NCI-H1092 treated with DMSO at 0.1 percent for 48 hours (cell line): ENCODE results near the gene LRP5.

Experiments
- DNase-seq: peaks from one replicate; lab custom pipeline; 2025; lab: John Stamatoyannopoulos, UW

The LRP5 gene

DNA sequence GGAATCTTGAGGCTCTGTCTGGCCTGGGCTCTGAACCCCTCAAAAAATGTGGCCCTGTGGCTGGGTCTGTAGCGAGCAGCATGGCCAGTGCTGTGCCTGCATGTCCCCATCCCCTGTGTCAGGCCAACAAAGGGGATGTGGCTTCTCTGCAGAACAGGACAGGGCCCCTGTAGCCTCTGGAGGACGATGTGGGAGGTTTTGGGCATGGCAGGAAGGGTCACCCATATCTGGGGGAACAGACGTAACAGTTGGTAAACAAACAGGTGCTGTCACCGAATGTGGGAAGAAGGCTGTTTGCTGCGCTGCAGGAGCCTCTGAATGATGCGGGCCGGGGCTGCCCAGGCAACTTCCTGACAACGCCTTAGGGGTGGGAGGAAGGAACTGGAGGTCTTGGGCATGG lies 35.0 kb downstream of the LRP5 start:
- no peak for DNase-seq

DNA sequence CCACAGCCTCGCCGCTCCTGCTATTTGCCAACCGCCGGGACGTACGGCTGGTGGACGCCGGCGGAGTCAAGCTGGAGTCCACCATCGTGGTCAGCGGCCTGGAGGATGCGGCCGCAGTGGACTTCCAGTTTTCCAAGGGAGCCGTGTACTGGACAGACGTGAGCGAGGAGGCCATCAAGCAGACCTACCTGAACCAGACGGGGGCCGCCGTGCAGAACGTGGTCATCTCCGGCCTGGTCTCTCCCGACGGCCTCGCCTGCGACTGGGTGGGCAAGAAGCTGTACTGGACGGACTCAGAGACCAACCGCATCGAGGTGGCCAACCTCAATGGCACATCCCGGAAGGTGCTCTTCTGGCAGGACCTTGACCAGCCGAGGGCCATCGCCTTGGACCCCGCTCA lies 35.5 kb downstream of the LRP5 start:
- no peak for DNase-seq

DNA sequence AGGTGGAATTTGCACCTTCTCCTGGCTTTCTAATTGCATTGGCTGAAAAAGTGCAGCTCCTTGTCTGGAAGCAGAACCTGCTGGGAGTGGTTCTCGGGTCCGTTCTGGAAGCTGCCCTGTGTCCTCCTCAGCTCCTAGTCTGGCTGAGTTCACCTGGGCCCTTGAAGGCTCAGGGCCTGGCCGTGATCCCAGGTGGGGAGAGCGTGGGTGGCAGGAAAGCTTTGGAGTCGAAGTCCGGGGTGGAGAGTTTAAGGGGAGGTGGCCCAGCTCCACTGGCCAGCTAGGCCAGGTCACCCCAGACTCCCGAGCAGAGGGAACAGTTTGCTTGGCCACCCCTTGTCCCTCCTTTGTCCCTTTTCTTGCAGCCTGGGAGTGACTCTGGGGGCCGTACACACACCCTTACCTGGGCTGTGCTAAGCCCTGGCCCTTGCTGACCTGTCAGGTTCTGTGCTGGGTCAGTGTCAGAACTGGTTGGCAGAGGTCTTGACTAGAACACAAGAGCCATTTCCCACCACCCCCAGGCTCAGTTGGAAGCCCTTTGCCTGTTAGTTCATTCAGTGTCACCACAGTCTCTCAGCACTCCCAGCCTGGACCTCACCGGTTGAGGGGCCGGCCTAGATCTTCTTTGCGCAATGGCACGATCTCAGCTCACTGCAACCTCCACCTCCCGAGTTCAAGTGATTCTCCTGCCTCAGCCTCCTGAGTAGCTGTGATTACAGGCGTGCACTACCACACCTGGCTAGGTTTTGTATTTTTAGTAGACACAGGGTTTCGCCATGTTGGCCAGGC lies 37.3 kb downstream of the LRP5 start:
- DNase-seq, result no peak

DNA sequence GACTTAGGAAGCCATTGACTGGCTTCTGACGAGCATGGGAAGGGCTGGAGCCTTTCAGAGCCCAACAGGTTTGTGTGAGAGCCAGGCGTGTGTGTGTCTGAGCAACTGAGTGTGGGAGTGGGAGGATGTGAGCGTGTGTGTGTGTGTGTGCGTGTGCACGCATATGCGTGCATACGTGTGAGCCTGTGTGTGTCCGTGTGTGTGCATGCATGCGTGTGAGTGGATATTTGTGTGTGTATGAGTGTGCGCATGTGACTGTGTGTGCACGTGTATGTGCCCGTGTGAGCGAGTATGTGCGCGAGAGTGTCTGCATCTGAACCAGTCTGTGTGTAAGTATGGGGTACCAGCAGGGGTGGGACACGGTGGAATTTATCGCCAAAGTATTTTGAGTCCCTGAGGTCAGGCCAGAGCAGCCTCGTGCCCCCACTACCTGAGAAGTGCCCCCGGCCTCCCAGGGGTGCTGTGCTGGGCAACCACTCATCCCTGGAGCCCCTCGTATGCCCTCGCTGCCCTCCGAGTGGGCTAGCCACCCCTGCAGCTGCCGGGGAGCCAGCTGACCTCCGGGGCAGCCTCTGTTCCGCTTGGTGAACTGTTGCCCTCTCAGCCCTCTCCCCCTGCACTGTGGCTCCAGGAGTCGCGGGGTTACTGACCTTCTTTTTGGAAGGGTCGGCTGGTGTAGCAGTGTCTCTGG lies 38.5 kb downstream of the LRP5 start:
- no peak for DNase-seq

DNA sequence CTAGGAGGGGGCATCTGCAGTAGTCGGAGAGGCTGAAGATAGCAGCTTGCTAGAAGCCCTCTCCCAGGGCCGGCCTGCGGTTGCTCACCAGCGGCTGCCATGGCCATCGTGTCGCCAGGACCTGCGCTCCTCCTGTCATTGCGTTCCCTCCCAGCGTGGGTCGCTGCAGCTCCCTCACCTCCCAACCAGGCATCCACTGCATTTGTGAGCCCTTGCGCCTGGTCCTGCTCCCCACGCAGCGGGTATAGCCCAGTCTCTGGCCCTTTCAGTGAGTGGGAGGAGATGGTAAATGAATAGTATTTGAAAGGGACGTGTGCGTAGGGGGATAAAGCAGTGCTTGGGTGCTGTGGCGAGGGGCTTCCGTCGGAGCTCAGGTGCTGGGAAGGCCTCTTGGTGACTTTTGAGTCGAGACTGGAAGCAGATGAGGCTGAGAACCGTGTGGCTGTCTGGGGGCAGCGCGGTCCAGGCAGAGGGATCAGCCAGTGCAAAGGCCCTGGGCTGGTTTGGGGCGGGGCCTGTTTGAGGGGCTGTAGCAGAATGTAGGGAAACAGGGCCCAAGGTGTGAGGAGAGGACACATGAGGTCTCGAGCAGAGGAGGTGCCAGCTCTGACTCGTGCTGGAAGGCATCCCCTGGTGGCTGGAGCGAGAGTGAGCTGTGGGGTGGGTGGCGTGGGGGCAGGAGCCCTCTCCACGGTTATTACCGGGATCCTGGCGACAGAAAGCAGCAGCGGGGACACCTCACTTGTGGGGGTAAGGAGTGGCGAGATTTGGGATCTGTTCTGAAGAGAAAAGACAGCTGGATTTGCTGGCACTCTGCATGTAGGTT lies 39.3 kb downstream of the LRP5 start:
- no peak for DNase-seq

DNA sequence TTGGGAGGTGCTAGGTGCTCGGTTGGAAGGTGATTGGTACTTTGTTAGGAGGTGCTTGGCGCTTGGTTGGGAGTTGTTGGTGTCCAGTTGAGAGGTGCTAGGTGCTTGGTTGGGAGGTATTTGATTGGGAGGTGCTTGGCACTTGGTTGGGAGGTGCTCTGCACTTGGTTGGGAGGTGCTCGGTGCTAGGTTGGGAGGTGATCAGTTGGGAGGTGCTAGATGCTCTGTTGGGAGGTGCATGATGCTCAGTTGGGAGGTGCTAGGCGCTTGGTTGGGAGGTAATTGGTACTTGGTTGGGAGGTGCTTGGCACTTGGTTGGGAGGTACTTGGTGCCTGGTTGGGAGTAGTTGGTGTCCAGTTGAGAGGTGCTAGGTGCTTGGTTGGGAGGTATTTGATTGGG lies 40.2 kb downstream of the LRP5 start:
- DNase-seq, result no peak

DNA sequence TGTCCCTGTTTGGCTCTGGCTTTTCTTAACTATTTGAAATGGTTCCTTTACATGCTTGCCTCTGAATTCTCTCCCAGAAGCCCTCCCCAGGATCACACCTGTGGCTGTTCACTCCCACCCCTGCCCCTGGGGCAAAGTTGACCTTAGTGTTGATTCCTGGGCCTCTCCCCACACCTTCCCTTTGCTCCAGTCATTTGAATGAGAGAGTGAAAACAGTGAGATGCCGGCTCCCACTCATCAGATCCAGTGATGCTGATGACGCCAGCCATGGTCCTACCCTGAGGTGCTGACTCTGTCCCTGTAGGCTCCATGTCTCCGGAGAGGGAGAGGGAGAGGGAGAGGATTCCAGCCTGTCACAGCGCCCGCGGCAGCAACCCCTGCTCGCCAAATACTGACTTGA lies 40.7 kb downstream of the LRP5 start:
- DNase-seq, result no peak

DNA sequence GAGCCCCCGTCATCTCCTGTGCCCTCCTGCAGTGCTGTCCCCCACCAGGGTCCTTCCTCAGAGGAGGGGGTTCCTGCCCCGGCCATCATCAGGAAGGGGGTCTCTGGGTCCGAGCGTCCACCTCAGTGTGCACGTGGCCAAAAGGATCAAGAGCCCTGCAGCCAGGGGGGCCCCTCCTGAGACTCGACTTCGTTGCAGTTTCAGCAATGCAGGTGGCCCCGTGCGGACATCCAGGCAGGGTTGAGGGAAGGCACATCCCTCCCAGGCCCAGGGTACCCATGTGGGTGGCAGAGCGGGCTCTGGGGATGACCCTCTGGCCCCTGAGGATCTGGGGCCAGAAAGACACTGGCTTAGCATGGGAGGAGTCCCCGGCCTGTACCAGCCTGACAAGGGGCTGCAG lies 41.3 kb downstream of the LRP5 start:
- no peak for DNase-seq

DNA sequence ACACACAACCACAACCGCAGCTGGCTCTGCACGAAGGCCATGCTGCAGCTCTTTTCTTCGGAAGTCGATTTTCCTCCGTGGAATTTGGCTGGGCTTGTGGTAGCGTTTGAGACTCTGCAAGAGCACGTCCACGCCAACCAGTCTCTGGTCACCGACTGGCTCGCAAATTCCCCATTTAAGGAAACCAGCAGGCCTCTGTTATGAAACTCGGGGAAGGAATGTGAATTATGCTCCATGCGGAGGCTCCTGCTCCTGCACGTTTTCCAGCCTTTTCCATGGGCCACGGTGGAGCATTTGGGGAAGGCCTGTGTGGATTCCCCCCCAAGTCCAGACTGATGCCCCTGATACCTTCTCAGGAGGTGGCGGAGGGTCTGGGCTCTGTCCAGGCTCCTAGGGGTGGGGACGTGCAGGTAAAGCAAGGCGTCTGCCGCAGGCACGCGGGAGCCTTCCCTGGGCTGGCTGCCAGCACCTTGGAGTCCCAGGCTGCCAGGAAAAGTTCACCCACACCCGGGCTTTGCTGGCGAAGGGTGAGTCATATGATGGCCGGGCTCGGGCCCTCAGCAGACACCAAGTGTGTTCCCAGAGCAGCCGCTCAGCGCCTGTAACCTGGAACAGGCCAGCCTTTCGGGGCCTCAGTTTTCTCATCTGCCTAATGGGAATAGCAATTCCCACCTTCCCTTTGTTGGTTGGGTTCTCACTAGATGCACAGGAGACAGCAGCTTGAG lies 41.9 kb downstream of the LRP5 start:
- DNase-seq, result no peak

DNA sequence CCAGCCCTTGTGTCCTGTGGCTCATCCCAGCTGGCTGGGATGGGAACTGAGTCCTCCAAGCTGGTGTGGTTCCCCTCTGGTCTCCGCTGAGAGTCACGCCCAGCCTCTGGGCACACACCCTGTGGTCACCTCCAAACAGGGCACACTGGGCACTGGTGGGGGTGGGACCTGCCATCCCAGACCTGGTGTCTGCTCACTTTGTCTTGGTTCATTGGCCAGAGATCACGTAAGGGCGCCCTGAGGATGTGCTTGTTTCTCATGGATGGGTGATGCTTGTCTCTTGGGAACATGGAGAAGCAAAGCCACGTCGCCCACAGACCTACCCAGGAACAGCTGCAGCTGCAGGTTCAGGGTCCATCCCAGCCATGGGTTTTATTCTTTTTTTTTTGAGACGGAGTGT lies 43.1 kb downstream of the LRP5 start:
- DNase-seq, result no peak

DNA sequence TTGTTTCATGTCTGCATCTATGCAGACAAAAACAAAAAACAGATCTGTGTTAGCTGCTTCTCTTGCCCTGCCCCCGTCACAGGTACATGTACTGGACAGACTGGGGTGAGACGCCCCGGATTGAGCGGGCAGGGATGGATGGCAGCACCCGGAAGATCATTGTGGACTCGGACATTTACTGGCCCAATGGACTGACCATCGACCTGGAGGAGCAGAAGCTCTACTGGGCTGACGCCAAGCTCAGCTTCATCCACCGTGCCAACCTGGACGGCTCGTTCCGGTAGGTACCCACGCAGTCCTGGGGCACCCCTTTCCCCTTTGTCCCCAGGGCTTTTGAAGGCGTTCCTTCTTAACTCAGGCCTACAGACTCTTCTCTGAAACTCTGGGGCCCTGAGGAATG lies 45.2 kb downstream of the LRP5 start:
- no peak for DNase-seq

DNA sequence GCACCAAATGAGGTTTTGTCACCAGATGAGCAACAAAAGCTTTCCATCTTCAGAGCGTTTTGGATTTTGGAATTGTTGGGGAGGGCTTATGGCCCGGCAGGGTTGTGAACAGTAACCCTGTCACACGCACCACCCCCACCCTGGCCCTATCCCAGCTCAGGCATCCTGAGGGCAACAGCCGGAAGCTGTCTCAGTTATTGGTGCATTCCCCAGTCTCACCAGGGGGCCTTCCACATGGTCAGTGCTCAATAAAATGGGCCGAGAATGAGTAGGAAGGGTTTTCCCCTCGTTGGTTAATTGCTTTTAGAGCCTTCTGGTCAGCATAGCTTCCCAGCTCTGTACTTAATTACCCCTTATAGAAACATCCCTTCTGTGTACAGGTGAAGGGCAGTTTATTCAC lies 46.0 kb downstream of the LRP5 start:
- DNase-seq, result no peak

DNA sequence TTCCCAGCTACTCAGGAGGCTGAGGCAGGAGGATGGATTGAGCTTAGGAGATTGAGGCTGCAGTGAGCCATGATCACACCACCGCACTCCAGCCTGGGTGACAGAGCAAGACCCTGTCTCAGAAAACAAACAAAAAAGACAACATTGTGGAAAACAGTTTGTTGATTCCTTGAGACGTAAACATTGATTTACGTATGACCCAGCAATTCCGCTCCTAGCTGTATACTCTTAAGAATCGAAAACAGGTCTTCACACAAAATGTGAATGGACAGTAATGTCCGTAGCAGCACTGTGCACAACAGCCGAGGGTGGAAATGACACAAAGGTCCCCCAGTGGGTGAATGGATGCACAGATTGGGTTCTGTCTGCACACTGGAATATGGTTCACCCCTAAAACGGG lies 49.3 kb downstream of the LRP5 start:
- DNase-seq, result no peak

DNA sequence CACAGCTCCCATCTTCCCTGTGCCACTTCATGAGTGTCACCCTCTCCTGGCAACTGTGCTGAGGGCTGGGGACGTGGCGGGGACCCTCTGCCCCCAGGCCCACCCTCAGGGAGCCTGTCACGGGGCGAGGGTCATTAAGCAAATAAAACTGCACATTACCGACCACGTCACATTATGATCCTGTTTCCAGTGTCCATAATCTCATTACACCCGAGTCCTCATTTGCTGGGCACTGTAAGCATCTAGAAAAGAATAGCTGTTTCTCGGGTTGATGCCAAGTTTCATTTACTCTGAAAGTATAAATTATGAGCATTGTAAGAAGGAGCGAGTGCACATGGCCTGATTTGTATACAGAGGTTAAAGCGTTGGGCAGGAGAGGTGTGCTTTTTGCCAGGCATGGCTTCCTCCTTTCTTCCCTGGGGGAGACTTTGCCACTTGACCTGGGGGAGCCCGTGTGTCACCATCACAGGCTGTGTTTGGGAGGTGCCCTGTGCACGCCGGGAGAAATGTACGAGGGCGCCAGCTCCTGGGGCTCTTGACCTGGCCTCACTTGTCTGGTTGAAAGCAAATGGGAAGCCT lies 50.5 kb downstream of the LRP5 start:
- no peak for DNase-seq

DNA sequence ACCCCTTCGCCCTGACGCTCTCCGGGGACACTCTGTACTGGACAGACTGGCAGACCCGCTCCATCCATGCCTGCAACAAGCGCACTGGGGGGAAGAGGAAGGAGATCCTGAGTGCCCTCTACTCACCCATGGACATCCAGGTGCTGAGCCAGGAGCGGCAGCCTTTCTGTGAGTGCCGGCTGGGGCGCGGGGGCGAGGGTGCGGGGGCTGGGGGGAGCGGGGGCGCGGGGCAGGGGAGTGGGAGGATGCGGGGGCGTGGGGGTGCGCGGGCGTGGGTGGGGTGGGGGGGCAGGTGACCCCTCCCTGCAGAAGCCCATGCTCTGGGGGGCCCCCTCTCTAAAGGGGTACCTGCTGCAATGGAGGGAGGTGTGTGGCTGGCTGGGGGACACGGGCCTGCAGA lies 51.4 kb downstream of the LRP5 start:
- DNase-seq, result no peak

DNA sequence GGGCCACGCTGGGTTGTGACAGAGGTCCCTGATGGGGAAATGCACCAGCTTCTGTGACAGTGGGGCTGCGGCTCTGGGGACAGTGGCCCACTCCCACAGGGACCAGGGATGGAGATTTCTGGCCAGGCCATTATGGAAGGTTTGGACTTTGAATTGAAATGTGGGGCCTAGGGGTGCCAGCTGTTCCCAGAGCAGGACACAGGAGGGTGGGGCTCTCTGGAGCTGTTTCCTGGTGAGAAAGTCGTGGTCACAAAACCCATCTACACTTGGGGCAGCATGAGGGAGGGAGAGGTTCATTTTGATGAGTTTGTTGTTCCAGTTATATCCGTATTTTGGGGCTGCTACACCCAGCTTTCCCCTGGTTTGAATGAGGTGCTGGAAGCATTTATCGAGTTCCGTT lies 52.2 kb downstream of the LRP5 start:
- DNase-seq, result no peak

DNA sequence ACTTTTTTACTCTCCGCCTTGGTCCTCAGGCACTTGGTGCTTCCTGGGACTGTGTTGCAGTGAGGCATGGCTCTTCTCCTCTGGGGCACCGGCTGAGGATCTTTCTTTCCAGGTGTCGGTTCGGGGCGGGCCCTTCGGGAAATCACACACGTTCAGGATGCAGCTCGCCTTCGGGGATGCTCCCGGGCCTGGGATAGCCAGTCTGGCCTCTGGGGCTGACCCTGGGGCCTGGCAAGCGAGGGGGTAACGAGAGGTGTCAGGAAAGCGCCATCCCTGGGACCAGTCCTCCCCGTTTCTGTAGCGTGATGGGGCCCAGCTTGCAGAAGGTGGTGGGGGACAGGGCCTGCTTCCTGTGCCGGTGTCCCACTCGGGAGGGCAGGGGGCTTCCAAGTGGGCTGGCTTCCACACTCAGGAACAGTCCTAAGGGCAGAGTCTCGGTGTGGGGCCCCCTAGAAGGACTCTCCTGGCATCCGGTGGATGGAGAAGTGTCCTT lies 53.6 kb downstream of the LRP5 start:
- no peak for DNase-seq

DNA sequence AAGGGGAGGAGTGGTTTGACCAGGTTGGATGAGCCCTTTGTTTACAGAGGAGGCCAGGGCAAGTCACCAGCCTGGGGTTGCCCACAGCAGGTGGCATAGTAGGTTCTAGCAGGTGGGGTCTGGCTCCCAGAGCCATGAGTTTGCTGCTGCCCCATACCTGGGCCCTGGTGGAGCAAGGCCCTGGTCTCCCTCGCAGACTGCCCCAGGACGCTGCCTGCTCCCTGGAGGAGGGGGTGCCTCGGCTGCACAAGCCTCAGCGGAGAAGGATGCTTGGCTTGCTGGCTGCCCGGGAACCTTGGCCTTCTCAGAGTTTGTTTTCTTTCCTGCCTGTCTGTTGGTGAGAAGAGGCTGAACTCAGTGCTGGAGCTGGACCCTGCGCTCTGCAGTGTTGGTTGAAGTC lies 54.9 kb downstream of the LRP5 start:
- no peak for DNase-seq

DNA sequence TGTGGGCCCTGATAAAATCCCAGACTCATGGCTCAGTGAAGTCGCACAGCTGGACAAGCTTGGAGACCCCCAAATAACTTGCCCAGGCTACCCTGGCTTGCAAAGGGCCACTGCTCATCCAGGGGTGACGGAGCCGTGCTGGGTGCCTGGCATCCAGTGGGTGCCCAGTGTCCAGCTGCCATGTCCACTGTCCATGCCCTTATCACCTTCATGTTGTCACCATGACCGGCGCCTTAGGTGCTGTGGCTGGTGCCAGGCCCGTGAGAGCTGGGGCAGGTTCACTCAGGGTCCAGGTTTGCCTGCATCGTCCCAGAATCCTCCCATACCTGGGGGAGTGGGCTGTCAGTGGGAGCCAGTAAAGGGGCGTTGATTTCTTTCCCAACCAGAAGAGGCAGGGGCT lies 57.4 kb downstream of the LRP5 start:
- DNase-seq, result no peak

DNA sequence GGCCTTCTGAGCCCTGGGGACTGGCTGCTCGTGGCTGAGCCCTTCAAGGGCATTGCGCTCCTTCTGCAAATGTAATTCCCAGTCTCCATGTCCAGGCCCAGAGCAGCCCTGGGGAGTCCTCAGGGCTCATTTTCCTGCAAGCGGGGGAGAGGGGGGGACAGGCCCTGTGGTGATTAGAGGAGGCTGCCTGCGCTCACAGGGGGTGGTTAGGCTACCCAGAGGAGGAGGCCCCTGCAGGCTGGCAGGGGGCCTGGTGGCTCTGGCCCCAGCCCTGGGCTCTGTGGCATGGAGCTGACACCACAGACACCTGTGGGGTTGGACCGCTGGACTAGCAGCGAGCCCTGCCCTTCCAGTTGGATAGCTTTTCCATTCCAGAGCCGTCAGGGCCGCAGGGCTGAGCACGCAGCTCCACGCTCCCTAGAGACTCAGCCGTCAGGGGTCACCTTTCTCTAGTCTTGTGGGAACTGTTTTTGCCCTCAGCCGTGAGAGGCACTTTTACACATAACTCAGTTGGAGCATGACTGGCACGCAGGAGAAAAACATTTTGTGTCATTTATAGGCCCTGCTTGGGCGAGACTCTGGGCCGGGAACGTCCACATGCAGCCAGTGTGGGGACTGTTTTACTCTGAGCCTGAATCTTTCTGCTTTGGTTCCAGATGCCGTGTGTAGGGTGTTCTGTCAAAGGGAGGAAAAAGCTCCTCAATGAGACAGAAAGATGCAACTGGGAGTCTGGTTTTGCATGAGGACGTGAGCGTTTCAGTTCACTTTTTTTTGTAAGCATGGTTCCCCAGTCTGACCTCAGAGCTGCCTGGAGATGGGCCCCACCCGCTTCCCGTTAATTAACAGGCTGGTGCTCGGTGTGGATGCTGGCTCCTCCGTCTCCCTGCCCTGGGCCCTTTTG lies 58.1 kb downstream of the LRP5 start:
- no peak for DNase-seq
